Natural killer cell (primary cell): Measurements from ENCODE around the gene TARS2. TPM values are rescaled to one million over a fixed set of nuclear protein-coding genes. Genes with fewer than 3 reads are reported as not detected.

Experiments
- ATAC-seq, 3 donors: fragments of 150-1000 bp in 2 of 3; fragments of 200-7000 bp in 1 of 3; cut with Tn5 transposase; 1 replicate in 1 of 3; 2 replicates in 2 of 3; pipeline ENCODE4 v1.10.0; 2021; ENCODE audit warnings: mild to moderate bottlenecking in 2 of 3, moderate library complexity in 2 of 3
- DNase-seq, 2 donors: peaks; one replicate each; pipeline versions ENCODE4 v3.0.0 to v3.0.0-alpha.2; 2013 to 2021; ENCODE audit warnings: mixed read lengths in 1 of 2
- H3K27ac ChIP-seq: one replicate; pipeline ENCODE4 v1.5.1; 2013; ENCODE audit warnings: mild to moderate bottlenecking, low read length
- H3K27me3 ChIP-seq: one replicate; pipeline ENCODE4 v1.6.1; 2013; ENCODE audit warnings: low read length; ENCODE audit not compliant: control insufficient read depth, insufficient read depth
- H3K36me3 ChIP-seq: one replicate; pipeline ENCODE4 v1.6.1; 2013; ENCODE audit warnings: low read length; ENCODE audit not compliant: control insufficient read depth, insufficient read depth
- H3K4me1 ChIP-seq: one replicate; pipeline ENCODE4 v1.6.1; 2013; ENCODE audit warnings: low read length; ENCODE audit not compliant: control insufficient read depth, insufficient read depth
- H3K4me3 ChIP-seq: one replicate; pipeline ENCODE4 v1.5.1; 2013; ENCODE audit warnings: low read length
- H3K9me3 ChIP-seq: one replicate; pipeline ENCODE4 v1.6.1; 2013; ENCODE audit warnings: low read length; ENCODE audit not compliant: control insufficient read depth, insufficient read depth
- H3K27ac Mint-ChIP-seq, 2 donors: one replicate each; pipeline ENCODE4 v1.8.0; 2022; ENCODE audit warnings: mild to moderate bottlenecking in 2 of 2, mixed read lengths in 2 of 2, moderate library complexity in 1 of 2
- H3K27me3 Mint-ChIP-seq, 2 donors: one replicate each; pipeline ENCODE4 v1.8.0; 2022; ENCODE audit warnings: low read depth in 2 of 2, mixed read lengths in 2 of 2
- H3K36me3 Mint-ChIP-seq: one replicate; pipeline ENCODE4 v1.8.0; 2022; ENCODE audit warnings: mixed read lengths
- H3K4me1 Mint-ChIP-seq, 2 donors: one replicate each; pipeline ENCODE4 v1.8.0; 2022; ENCODE audit warnings: mixed read lengths in 2 of 2
- H3K4me3 Mint-ChIP-seq: one replicate; pipeline ENCODE4 v1.8.0; 2022; ENCODE audit warnings: mild to moderate bottlenecking, moderate library complexity, mixed read lengths
- H3K9me3 Mint-ChIP-seq, 2 donors: one replicate each; pipeline ENCODE4 v1.8.0; 2022; ENCODE audit warnings: mixed read lengths in 2 of 2
- WGBS: methylation state at CpG from one replicate; pipeline ENCODE4 v1.1.7; 2013; ENCODE audit warnings: missing lambda C conversion rate; ENCODE audit not compliant: insufficient coverage; 5-methylcytosine and 5-hydroxymethylcytosine counted together
- intact Hi-C: fragments of 100-400 bp; cut with micrococcal nuclease; formaldehyde crosslinking; loops from one replicate; pipeline ENCODE4 v1.14.2; 2022
- total RNA-seq, 4 donors: library from RNA; stranded (reverse); fragments of 120-200 nt in 1 of 4; gene quantifications; one replicate each; pipeline versions ENCODE4 v1.2.3 to v1.2.4, GENCODE V29; 2013 to 2022
- TF ChIP-seq, protein P1 (sequence below): fragments of 200-600 bp; IDR thresholded peaks from one replicate; pipeline ENCODE4 v1.8.0; 2022; ENCODE audit warnings: antibody characterized with exemption

The TARS2 gene
- total RNA-seq, 3 donors from 2014 or later (not counting 1 experiment from before 2014, with no cell fraction given): 34.7 to 50.0 (median 44.9) TPM

GRCh38 chr1:150513351-150513791, 26.2 kb downstream of the TARS2 start:
- TF ChIP-seq, protein P1, sequence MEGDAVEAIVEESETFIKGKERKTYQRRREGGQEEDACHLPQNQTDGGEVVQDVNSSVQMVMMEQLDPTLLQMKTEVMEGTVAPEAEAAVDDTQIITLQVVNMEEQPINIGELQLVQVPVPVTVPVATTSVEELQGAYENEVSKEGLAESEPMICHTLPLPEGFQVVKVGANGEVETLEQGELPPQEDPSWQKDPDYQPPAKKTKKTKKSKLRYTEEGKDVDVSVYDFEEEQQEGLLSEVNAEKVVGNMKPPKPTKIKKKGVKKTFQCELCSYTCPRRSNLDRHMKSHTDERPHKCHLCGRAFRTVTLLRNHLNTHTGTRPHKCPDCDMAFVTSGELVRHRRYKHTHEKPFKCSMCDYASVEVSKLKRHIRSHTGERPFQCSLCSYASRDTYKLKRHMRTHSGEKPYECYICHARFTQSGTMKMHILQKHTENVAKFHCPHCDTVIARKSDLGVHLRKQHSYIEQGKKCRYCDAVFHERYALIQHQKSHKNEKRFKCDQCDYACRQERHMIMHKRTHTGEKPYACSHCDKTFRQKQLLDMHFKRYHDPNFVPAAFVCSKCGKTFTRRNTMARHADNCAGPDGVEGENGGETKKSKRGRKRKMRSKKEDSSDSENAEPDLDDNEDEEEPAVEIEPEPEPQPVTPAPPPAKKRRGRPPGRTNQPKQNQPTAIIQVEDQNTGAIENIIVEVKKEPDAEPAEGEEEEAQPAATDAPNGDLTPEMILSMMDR: no peak
- no peak overlapping the region for H3K27ac Mint-ChIP-seq
- Histone ChIP-seq H3K27ac (no peak overlapping the region), H3K27me3 (no peaks in the 10 kb centered on the region), H3K4me1 (peaks cover 16% of the 10 kb centered on the region), H3K4me3 (no peak overlapping the region), H3K36me3 (no peaks in the 10 kb centered on the region), H3K9me3 (no peaks in the 10 kb centered on the region)
- DNase-seq (no peak), ATAC-seq (no peak)
- H3K27me3 Mint-ChIP-seq: no peaks in the 10 kb centered on the region
- no peaks in the 10 kb centered on the region for H3K9me3 Mint-ChIP-seq
- intact Hi-C loops: no loop called here
- H3K36me3 Mint-ChIP-seq: no peaks in the 10 kb centered on the region
- WGBS: 87% methylated on average over 7 of the region's 7 CpGs
- peaks cover 8 to 22% of the 10 kb centered on the region in 2 donors for H3K4me1 Mint-ChIP-seq
- no peak overlapping the region for H3K4me3 Mint-ChIP-seq

GRCh38 chr1:150514260-150514659, 27.0 kb downstream of the TARS2 start:
- H3K27ac Mint-ChIP-seq: peak overlapping the region; percentile 54 to 62
- peak overlapping the region; percentile 93 for H3K4me3 Mint-ChIP-seq
- TF ChIP-seq, protein P1: no peak
- H3K4me3 ChIP-seq: no peak overlapping the region
- peaks cover 16% of the 10 kb centered on the region for H3K4me1 ChIP-seq
- intact Hi-C loops: no loop called here
- H3K9me3 Mint-ChIP-seq: no peaks in the 10 kb centered on the region
- no peak overlapping the region for H3K27ac ChIP-seq
- H3K27me3 ChIP-seq: no peaks in the 10 kb centered on the region
- H3K27me3 Mint-ChIP-seq: no peaks in the 10 kb centered on the region
- no peak for ATAC-seq
- no peak for DNase-seq
- H3K36me3 ChIP-seq: no peaks in the 10 kb centered on the region
- 89% methylated on average over 9 of the region's 9 CpGs for WGBS
- H3K4me1 Mint-ChIP-seq: peaks cover 8 to 22% of the 10 kb centered on the region in 2 donors
- H3K36me3 Mint-ChIP-seq: no peaks in the 10 kb centered on the region
- H3K9me3 ChIP-seq: no peaks in the 10 kb centered on the region

DNA sequence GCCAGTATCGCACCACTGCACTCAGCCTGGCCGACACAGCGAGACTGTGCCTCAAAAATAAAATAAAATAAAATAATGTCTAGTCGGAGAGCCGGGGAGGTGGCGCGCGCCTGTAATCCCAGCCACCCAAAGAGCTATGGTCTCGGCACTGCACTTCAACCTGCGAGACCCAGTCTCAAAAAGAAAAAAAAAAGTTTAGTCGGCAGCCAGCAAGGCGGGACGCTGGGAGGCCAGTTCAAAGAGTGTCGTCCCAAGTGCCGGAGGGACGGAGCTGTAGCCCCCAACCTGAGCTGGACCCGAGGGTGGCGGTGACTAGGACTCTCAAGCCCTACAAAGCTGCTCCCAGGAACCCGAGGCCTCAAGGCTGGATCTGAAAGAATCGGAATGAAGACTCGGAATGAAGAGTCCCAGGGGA, 27.7 kb downstream of the TARS2 start:
- intact Hi-C loops: loop anchor here (1.0 kb wide), 2 partner anchors 114 to 234 kb away; partner anchors contain the start of gene ENSA
- H3K4me3 Mint-ChIP-seq: peak overlapping the region; percentile 93
- Histone ChIP-seq H3K4me3 (peak overlapping the region; percentile 91), H3K4me1 (peaks cover 16% of the 10 kb centered on the region), H3K9me3 (no peaks in the 10 kb centered on the region), H3K36me3 (no peaks in the 10 kb centered on the region), H3K27me3 (no peaks in the 10 kb centered on the region), H3K27ac (peak overlapping the region; percentile 24)
- no peaks in the 10 kb centered on the region for H3K36me3 Mint-ChIP-seq
- no peaks in the 10 kb centered on the region for H3K9me3 Mint-ChIP-seq
- WGBS: 38% methylated on average over 21 of the region's 21 CpGs
- H3K4me1 Mint-ChIP-seq: peaks cover 8 to 22% of the 10 kb centered on the region in 2 donors
- TF ChIP-seq, protein P1: no peak
- no peaks in the 10 kb centered on the region for H3K27me3 Mint-ChIP-seq
- DNase-seq: no peak
- peak overlapping the region; percentile 62 to 77 for H3K27ac Mint-ChIP-seq
- no peak for ATAC-seq
